ENCODE data around the gene SLC35F3. TPM values are rescaled to one million over a fixed set of nuclear protein-coding genes. Genes with fewer than 3 reads are reported as not detected.

Gene SLC35F3
- total and polyA plus RNA-seq, 4 donors: 3.5 to 13.5 (median 11.9) TPM

DNA sequence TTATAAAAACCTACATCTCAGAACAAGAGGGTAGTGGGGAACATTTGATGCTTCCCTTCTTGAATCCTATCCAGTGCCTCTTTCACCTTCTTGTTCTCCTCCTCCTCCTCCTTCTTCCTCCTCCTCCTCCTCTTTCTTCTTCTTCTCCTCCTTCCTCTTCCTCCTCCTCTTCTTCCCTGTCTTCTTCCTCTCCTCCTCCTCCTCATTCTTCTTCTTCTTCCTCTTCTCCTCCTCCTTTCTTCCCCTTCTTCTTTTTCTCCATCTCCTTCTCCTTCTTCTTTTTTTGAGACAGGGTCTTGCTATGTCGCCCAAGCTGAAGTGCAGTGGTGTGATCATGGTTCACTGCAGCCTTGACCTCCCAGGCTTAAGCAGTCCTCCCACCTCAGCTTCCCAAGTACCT is 31.9 kb downstream of the SLC35F3 start:
- Histone ChIP-seq H3K4me1 (ENCODE audit: control insufficient read depth, insufficient read depth, low read length) (no peaks in the 10 kb centered on the region), H3K4me3 (ENCODE audit: low read depth, low read length) (no peak overlapping the region), H3K27ac (ENCODE audit: low read depth, low read length) (no peak overlapping the region), H3K9me3 (ENCODE audit: control insufficient read depth, insufficient read depth, low read length) (no peaks in the 10 kb centered on the region), H3K36me3 (ENCODE audit: control insufficient read depth, insufficient read depth, low read length) (no peaks in the 10 kb centered on the region), H3K27me3 (ENCODE audit: control insufficient read depth, insufficient read depth, low read length) (no peaks in the 10 kb centered on the region)
- DNase-seq (ENCODE audit: low read depth in 4 of 6, low spot score in 6 of 6): no peak
- no CpG with 5 or more reads among the region's 1 CpG for WGBS (ENCODE audit: insufficient coverage)

DNA sequence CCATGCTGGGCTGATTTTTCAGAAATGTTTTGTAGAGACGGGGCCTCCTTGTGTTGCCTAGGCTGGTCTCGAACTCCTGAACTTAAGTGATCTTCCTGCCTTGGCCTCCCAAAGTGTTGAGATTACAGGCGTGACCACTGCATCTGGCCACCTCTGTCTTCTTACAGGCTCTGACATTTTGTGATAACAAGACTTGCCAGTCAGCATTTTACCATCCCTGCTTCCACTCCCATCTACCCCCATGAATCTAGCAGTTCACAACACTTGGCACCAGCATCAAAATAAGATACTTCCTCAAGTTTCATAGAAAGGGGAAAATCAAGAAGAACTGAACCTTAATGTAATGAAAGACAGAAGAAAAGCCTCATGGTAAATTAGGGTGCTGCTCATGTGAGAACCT is 32.4 kb downstream of the SLC35F3 start:
- H3K27ac ChIP-seq (ENCODE audit: low read depth, low read length): no peak overlapping the region
- DNase-seq (ENCODE audit: low read depth in 4 of 6, low spot score in 6 of 6): no peak
- no peak overlapping the region for H3K4me3 ChIP-seq (ENCODE audit: low read depth, low read length)
- no peaks in the 10 kb centered on the region for H3K4me1 ChIP-seq (ENCODE audit: control insufficient read depth, insufficient read depth, low read length)
- no peaks in the 10 kb centered on the region for H3K9me3 ChIP-seq (ENCODE audit: control insufficient read depth, insufficient read depth, low read length)
- H3K27me3 ChIP-seq (ENCODE audit: control insufficient read depth, insufficient read depth, low read length): no peaks in the 10 kb centered on the region
- 57% methylated on average over 3 of the region's 3 CpGs for WGBS (ENCODE audit: insufficient coverage)
- H3K36me3 ChIP-seq (ENCODE audit: control insufficient read depth, insufficient read depth, low read length): no peaks in the 10 kb centered on the region

DNA sequence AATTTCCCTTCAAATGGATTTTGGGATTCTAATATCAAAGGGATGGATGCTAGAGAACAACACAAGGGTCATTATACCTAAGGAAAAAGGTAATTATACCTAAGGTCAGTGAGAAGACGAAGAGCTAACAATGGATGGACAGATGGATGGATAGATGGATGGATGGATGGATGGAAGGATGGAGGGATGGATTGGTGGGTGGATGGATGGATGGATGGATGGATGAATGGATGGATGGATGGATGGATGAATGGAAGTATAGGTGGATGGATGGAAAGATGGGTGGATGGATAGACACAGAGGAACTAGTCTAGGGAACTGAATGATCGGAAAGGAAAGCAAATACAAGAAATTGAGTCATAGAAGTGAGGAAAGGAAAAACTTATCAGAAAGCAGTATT is 34.0 kb downstream of the SLC35F3 start:
- Histone ChIP-seq H3K4me3 (ENCODE audit: low read depth, low read length) (no peak overlapping the region), H3K27me3 (ENCODE audit: control insufficient read depth, insufficient read depth, low read length) (no peaks in the 10 kb centered on the region), H3K9me3 (ENCODE audit: control insufficient read depth, insufficient read depth, low read length) (no peaks in the 10 kb centered on the region), H3K27ac (ENCODE audit: low read depth, low read length) (no peak overlapping the region), H3K4me1 (ENCODE audit: control insufficient read depth, insufficient read depth, low read length) (no peaks in the 10 kb centered on the region), H3K36me3 (ENCODE audit: control insufficient read depth, insufficient read depth, low read length) (no peaks in the 10 kb centered on the region)
- WGBS (ENCODE audit: insufficient coverage): 86% methylated on average over 2 of the region's 2 CpGs
- no peak for DNase-seq (ENCODE audit: low read depth in 4 of 6, low spot score in 6 of 6)

- WGBS (ENCODE audit: insufficient coverage): 85% methylated on average over 2 of the region's 5 CpGs
- Histone ChIP-seq H3K27ac (ENCODE audit: low read depth, low read length) (no peak overlapping the region), H3K4me3 (ENCODE audit: low read depth, low read length) (no peak overlapping the region), H3K36me3 (ENCODE audit: control insufficient read depth, insufficient read depth, low read length) (no peaks in the 10 kb centered on the region), H3K9me3 (ENCODE audit: control insufficient read depth, insufficient read depth, low read length) (no peaks in the 10 kb centered on the region), H3K27me3 (ENCODE audit: control insufficient read depth, insufficient read depth, low read length) (no peaks in the 10 kb centered on the region), H3K4me1 (ENCODE audit: control insufficient read depth, insufficient read depth, low read length) (no peaks in the 10 kb centered on the region)
- DNase-seq (ENCODE audit: low read depth in 4 of 6, low spot score in 6 of 6): no peak
Observed at GRCh38 chr1:233939451-233939850, 35.0 kb downstream of the SLC35F3 start.

GRCh38 chr1:233940908-233941307 is 36.4 kb downstream of the SLC35F3 start:
- Histone ChIP-seq H3K4me1 (ENCODE audit: control insufficient read depth, insufficient read depth, low read length) (no peaks in the 10 kb centered on the region), H3K4me3 (ENCODE audit: low read depth, low read length) (no peak overlapping the region), H3K9me3 (ENCODE audit: control insufficient read depth, insufficient read depth, low read length) (no peaks in the 10 kb centered on the region), H3K27me3 (ENCODE audit: control insufficient read depth, insufficient read depth, low read length) (no peaks in the 10 kb centered on the region), H3K36me3 (ENCODE audit: control insufficient read depth, insufficient read depth, low read length) (no peaks in the 10 kb centered on the region), H3K27ac (ENCODE audit: low read depth, low read length) (no peak overlapping the region)
- no CpG with 5 or more reads among the region's 5 CpGs for WGBS (ENCODE audit: insufficient coverage)
- DNase-seq (ENCODE audit: low read depth in 4 of 6, low spot score in 6 of 6): no peak

DNA sequence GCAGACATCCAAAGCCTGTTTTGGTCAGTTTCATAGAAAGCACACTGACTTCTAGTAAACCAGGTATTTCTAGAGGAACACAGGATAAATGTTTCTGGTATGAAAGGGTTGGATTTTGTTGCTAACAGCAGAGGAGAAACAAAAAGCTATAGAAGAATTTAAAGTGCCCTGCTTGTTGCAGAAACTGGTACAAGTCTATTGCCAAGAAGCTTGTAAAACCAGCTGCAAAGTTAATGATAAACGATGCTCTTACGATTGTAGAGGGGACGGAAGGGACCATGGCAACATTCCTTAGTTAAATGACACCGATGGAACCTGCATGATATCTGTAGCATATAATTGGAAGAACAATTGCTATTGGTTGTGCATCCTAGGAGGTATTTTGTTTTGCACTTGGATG is 40.1 kb downstream of the SLC35F3 start:
- DNase-seq (ENCODE audit: low read depth in 4 of 6, low spot score in 6 of 6): peak in 1 of 6 donors; percentile 36
- H3K9me3 ChIP-seq (ENCODE audit: control insufficient read depth, insufficient read depth, low read length): no peaks in the 10 kb centered on the region
- no peak overlapping the region for H3K4me3 ChIP-seq (ENCODE audit: low read depth, low read length)
- 26% methylated on average over 4 of the region's 4 CpGs for WGBS (ENCODE audit: insufficient coverage)
- H3K27me3 ChIP-seq (ENCODE audit: control insufficient read depth, insufficient read depth, low read length): no peaks in the 10 kb centered on the region
- H3K4me1 ChIP-seq (ENCODE audit: control insufficient read depth, insufficient read depth, low read length): no peaks in the 10 kb centered on the region
- no peak overlapping the region for H3K27ac ChIP-seq (ENCODE audit: low read depth, low read length)
- no peaks in the 10 kb centered on the region for H3K36me3 ChIP-seq (ENCODE audit: control insufficient read depth, insufficient read depth, low read length)

GRCh38 chr1:233945573-233945972 is 41.1 kb downstream of the SLC35F3 start:
- WGBS (ENCODE audit: insufficient coverage): no CpG with 5 or more reads among the region's 3 CpGs
- no peak overlapping the region for H3K4me3 ChIP-seq (ENCODE audit: low read depth, low read length)
- no peaks in the 10 kb centered on the region for H3K36me3 ChIP-seq (ENCODE audit: control insufficient read depth, insufficient read depth, low read length)
- H3K9me3 ChIP-seq (ENCODE audit: control insufficient read depth, insufficient read depth, low read length): no peaks in the 10 kb centered on the region
- H3K27ac ChIP-seq (ENCODE audit: low read depth, low read length): no peak overlapping the region
- no peaks in the 10 kb centered on the region for H3K27me3 ChIP-seq (ENCODE audit: control insufficient read depth, insufficient read depth, low read length)
- no peak for DNase-seq (ENCODE audit: low read depth in 4 of 6, low spot score in 6 of 6)
- no peaks in the 10 kb centered on the region for H3K4me1 ChIP-seq (ENCODE audit: control insufficient read depth, insufficient read depth, low read length)

- H3K36me3 ChIP-seq (ENCODE audit: control insufficient read depth, insufficient read depth, low read length): no peaks in the 10 kb centered on the region
- 100% methylated on average over 1 of the region's 2 CpGs for WGBS (ENCODE audit: insufficient coverage)
- no peak overlapping the region for H3K27ac ChIP-seq (ENCODE audit: low read depth, low read length)
- H3K9me3 ChIP-seq (ENCODE audit: control insufficient read depth, insufficient read depth, low read length): no peaks in the 10 kb centered on the region
- DNase-seq (ENCODE audit: low read depth in 4 of 6, low spot score in 6 of 6): no peak
- no peaks in the 10 kb centered on the region for H3K4me1 ChIP-seq (ENCODE audit: control insufficient read depth, insufficient read depth, low read length)
- no peaks in the 10 kb centered on the region for H3K27me3 ChIP-seq (ENCODE audit: control insufficient read depth, insufficient read depth, low read length)
- H3K4me3 ChIP-seq (ENCODE audit: low read depth, low read length): no peak overlapping the region
Observed at GRCh38 chr1:233945979-233946378, 41.5 kb downstream of the SLC35F3 start.

GRCh38 chr1:233946724-233947123 is 42.2 kb downstream of the SLC35F3 start:
- WGBS (ENCODE audit: insufficient coverage): 89% methylated on average over 1 of the region's 1 CpG
- Histone ChIP-seq H3K27me3 (ENCODE audit: control insufficient read depth, insufficient read depth, low read length) (no peaks in the 10 kb centered on the region), H3K36me3 (ENCODE audit: control insufficient read depth, insufficient read depth, low read length) (no peaks in the 10 kb centered on the region), H3K9me3 (ENCODE audit: control insufficient read depth, insufficient read depth, low read length) (no peaks in the 10 kb centered on the region), H3K4me1 (ENCODE audit: control insufficient read depth, insufficient read depth, low read length) (no peaks in the 10 kb centered on the region), H3K4me3 (ENCODE audit: low read depth, low read length) (no peak overlapping the region), H3K27ac (ENCODE audit: low read depth, low read length) (no peak overlapping the region)
- no peak for DNase-seq (ENCODE audit: low read depth in 4 of 6, low spot score in 6 of 6)

GRCh38 chr1:233951804-233952203 is 47.3 kb downstream of the SLC35F3 start:
- no peak overlapping the region for H3K27ac ChIP-seq (ENCODE audit: low read depth, low read length)
- WGBS (ENCODE audit: insufficient coverage): no CpG with 5 or more reads among the region's 1 CpG
- H3K36me3 ChIP-seq (ENCODE audit: control insufficient read depth, insufficient read depth, low read length): no peaks in the 10 kb centered on the region
- H3K9me3 ChIP-seq (ENCODE audit: control insufficient read depth, insufficient read depth, low read length): no peaks in the 10 kb centered on the region
- DNase-seq (ENCODE audit: low read depth in 4 of 6, low spot score in 6 of 6): no peak
- H3K4me3 ChIP-seq (ENCODE audit: low read depth, low read length): no peak overlapping the region
- H3K27me3 ChIP-seq (ENCODE audit: control insufficient read depth, insufficient read depth, low read length): no peaks in the 10 kb centered on the region
- H3K4me1 ChIP-seq (ENCODE audit: control insufficient read depth, insufficient read depth, low read length): no peaks in the 10 kb centered on the region
